Peyer's patch (tissue), 4 donors: ENCODE measurements around the gene SAE1. TPM values are rescaled to one million over a fixed set of nuclear protein-coding genes. Genes with fewer than 3 reads are reported as not detected.

Experiments used
- DNase-seq, 3 donors: peaks; one replicate each; pipeline ENCODE4 v3.0.0-alpha.2; 2017 to 2019
- H3K27ac ChIP-seq, 4 donors: fragments of 200-600 bp; sonication (generic); one replicate each; pipeline ENCODE4 v1.5.1; 2016 to 2019
- H3K27me3 ChIP-seq, 2 donors: fragments of 200-600 bp; sonication (generic); one replicate each; pipeline ENCODE4 v1.5.1; 2019
- H3K36me3 ChIP-seq, 3 donors: fragments of 200-600 bp; sonication (generic); one replicate each; pipeline ENCODE4 v1.5.1; 2016 to 2019
- H3K4me1 ChIP-seq, 4 donors: fragments of 200-600 bp; sonication (generic); one replicate each; pipeline ENCODE4 v1.5.1; 2016 to 2019
- H3K4me3 ChIP-seq, 4 donors: fragments of 200-600 bp; sonication (generic); 1 replicate in 3 of 4; 2 replicates in 1 of 4; pipeline ENCODE4 v1.5.1; 2016 to 2019; ENCODE audit warnings: mild to moderate bottlenecking in 1 of 4
- H3K9me3 ChIP-seq, 4 donors: fragments of 200-600 bp; sonication (generic); one replicate each; pipeline ENCODE4 v1.5.1; 2016 to 2019; ENCODE audit warnings: mild to moderate bottlenecking in 1 of 4
- CTCF ChIP-seq, 6 experiments: fragments of 450-650 bp in 4 of 6; fragments of 200-600 bp in 2 of 6; sonication (generic) in 1 of 6; IDR thresholded peaks; one replicate each; pipeline ENCODE4 v1.5.1; 2017 to 2019; ENCODE audit warnings: antibody characterized with exemption in 6 of 6, mild to moderate bottlenecking in 3 of 6, moderate library complexity in 1 of 6
- POLR2A ChIP-seq, 2 donors: fragments of 450-650 bp; IDR thresholded peaks; one replicate each; pipeline ENCODE4 v1.5.1; 2017; ENCODE audit warnings: antibody characterized with exemption in 2 of 2, mild to moderate bottlenecking in 2 of 2, moderate library complexity in 2 of 2
- total RNA-seq, 4 donors: library from RNA; depleted of rRNA; stranded (reverse); fragments of >200 nt; gene quantifications; one replicate each; pipeline ENCODE4 v1.1.0, GENCODE V29; 2016

Gene SAE1
- total RNA-seq, 4 donors from 2014 or later: 35.9 to 73.4 (median 40.3) TPM

GRCh38 chr19:47113850-47114651 lies 16.6 kb upstream of the SAE1 start:
- TF ChIP-seq CTCF (IDR thresholded peaks at IDR 0.05) (peak in 1 of 6 experiments; percentile 11), POLR2A (IDR thresholded peaks at IDR 0.05) (no peak)
- peaks cover 0 to 17% (median 3%) of the 10 kb centered on the region in 4 donors for H3K4me1 ChIP-seq
- DNase-seq: no peak
- peak overlapping the region; percentile 88 to 99 (median 95) for H3K4me3 ChIP-seq
- no peaks in the 10 kb centered on the region for H3K36me3 ChIP-seq
- no peaks in the 10 kb centered on the region for H3K27me3 ChIP-seq
- peak overlapping the region; percentile 98 to 100 (median 99) for H3K27ac ChIP-seq
- H3K9me3 ChIP-seq: no peaks in the 10 kb centered on the region

- Histone ChIP-seq H3K4me3 (no peak overlapping the region), H3K4me1 (no peaks in the 10 kb centered on the region), H3K27me3 (no peaks in the 10 kb centered on the region), H3K27ac (no peak overlapping the region), H3K36me3 (no peaks in the 10 kb centered on the region), H3K9me3 (no peaks in the 10 kb centered on the region)
- TF ChIP-seq POLR2A (IDR thresholded peaks at IDR 0.05) (no peak), CTCF (IDR thresholded peaks at IDR 0.05) (no peak)
- no peak for DNase-seq
Observed at GRCh38 chr19:47120470-47121067, 10.1 kb upstream of the SAE1 start.

- TF ChIP-seq CTCF (IDR thresholded peaks at IDR 0.05) (no peak), POLR2A (IDR thresholded peaks at IDR 0.05) (no peak)
- H3K27me3 ChIP-seq: no peaks in the 10 kb centered on the region
- H3K36me3 ChIP-seq: no peaks in the 10 kb centered on the region
- no peaks in the 10 kb centered on the region for H3K4me1 ChIP-seq
- no peak overlapping the region for H3K4me3 ChIP-seq
- H3K9me3 ChIP-seq: no peaks in the 10 kb centered on the region
- DNase-seq: no peak
- H3K27ac ChIP-seq: no peak overlapping the region
Observed at GRCh38 chr19:47122359-47123335, 8.0 kb upstream of the SAE1 start.

GRCh38 chr19:47123406-47123805 lies 7.2 kb upstream of the SAE1 start:
- H3K27me3 ChIP-seq: no peaks in the 10 kb centered on the region
- no peak overlapping the region for H3K4me3 ChIP-seq
- no peaks in the 10 kb centered on the region for H3K4me1 ChIP-seq
- H3K9me3 ChIP-seq: no peaks in the 10 kb centered on the region
- no peak overlapping the region for H3K27ac ChIP-seq
- no peak for TF ChIP-seq POLR2A (IDR thresholded peaks at IDR 0.05)
- TF ChIP-seq CTCF (IDR thresholded peaks at IDR 0.05): no peak
- H3K36me3 ChIP-seq: no peaks in the 10 kb centered on the region
- no peak for DNase-seq

GRCh38 chr19:47124937-47125668 lies 5.5 kb upstream of the SAE1 start:
- no peak for DNase-seq
- Histone ChIP-seq H3K27me3 (no peaks in the 10 kb centered on the region), H3K36me3 (no peaks in the 10 kb centered on the region), H3K27ac (no peak overlapping the region), H3K4me3 (no peak overlapping the region), H3K9me3 (no peaks in the 10 kb centered on the region), H3K4me1 (no peaks in the 10 kb centered on the region)
- no peak for TF ChIP-seq POLR2A (IDR thresholded peaks at IDR 0.05)
- peak; percentile 69 to 93 (median 91) for TF ChIP-seq CTCF (IDR thresholded peaks at IDR 0.05)
